K562 (cell line): ENCODE measurements around the gene FAAH. TPM values are rescaled to one million over a fixed set of nuclear protein-coding genes. Genes with fewer than 3 reads are reported as not detected.
A peak's percentile ranks its signal among the peaks of the same experiment; 100 is the strongest.

Experiments
- CREB3 ChIP-seq: fragments of 450-650 bp; conservative IDR thresholded peaks from 2 replicates; pipeline ENCODE4 v1.6.1; 2016; ENCODE audit warnings: missing genetic modification characterization, low read depth, mild to moderate bottlenecking, missing compliant biosample characterization, moderate library complexity
- E2F6 ChIP-seq, 2 experiments: IDR thresholded peaks; 2 replicates each; pipeline ENCODE4 v1.6.1; 2011; ENCODE audit warnings: borderline replicate concordance in 1 of 2, control low read depth in 1 of 2, low read depth in 1 of 2, low read length in 1 of 2, mild to moderate bottlenecking in 1 of 2, mixed read lengths in 1 of 2, moderate library complexity in 1 of 2; ENCODE audit not compliant: insufficient read depth in 1 of 2, insufficient read length in 1 of 2, poor library complexity in 1 of 2, severe bottlenecking in 1 of 2; ENCODE audit errors: extremely low read depth in 1 of 2
- MCM5 ChIP-seq: fragments of 450-650 bp; IDR thresholded peaks from 2 replicates; pipeline ENCODE4 v1.6.1; 2016; ENCODE audit warnings: low read depth
- NELFE ChIP-seq: IDR thresholded peaks from 2 replicates; pipeline ENCODE4 v1.6.1; 2011; ENCODE audit warnings: mild to moderate bottlenecking; ENCODE audit not compliant: insufficient read depth, insufficient read length
- NEUROD1 ChIP-seq: fragments of 150-350 bp; IDR thresholded peaks from 2 replicates; pipeline ENCODE4 v1.6.1; 2014; ENCODE audit warnings: borderline replicate concordance, low read length, low read depth; ENCODE audit not compliant: partially characterized antibody
- PPARD ChIP-seq: fragments of 250-450 bp; sonication (Bioruptor Pico); IDR thresholded peaks from 2 replicates; pipeline ENCODE4 v1.8.0; 2022; ENCODE audit warnings: inconsistent platforms, mild to moderate bottlenecking, moderate library complexity
- PTTG1 ChIP-seq: fragments of 450-650 bp; IDR thresholded peaks from 2 replicates; pipeline ENCODE4 v1.6.1; 2016; ENCODE audit warnings: low read depth, mild to moderate bottlenecking, missing genetic modification characterization, missing compliant biosample characterization
- ZBTB8A ChIP-seq: fragments of 450-650 bp; IDR thresholded peaks from 2 replicates; pipeline ENCODE4 v1.6.1; 2018; ENCODE audit warnings: mild to moderate bottlenecking, moderate library complexity; ENCODE audit not compliant: partially characterized antibody
- ZC3H8 ChIP-seq: fragments of 450-650 bp; IDR thresholded peaks from 2 replicates; pipeline ENCODE4 v1.6.1; 2017
- ZNF175 ChIP-seq: fragments of 200-800 bp; sonication (Bioruptor generic); IDR thresholded peaks from 2 replicates; pipeline ENCODE4 v1.6.1; 2016; ENCODE audit warnings: low read depth, mild to moderate bottlenecking, missing genetic modification characterization, missing compliant biosample characterization
- polyA plus RNA-seq, 8 experiments: library from polyadenylated mRNA; depleted of rRNA in 4 of 8; stranded (reverse) in 5 of 8; unstranded in 3 of 8; fragments of >200 nt; fragmentation: Nextera tagmentation in 2 of 8; fragmentation: Illumina TruSeq in 1 of 8; extraction: Ambion mirVana in 2 of 8; extraction: Trizol in 1 of 8; gene quantifications; 2 replicates each; pipeline versions ENCODE4 v1.2.1 to v1.2.3, GENCODE V29; 2011 to 2014; ENCODE audit warnings: inconsistent platforms in 1 of 8, missing spikeins in 1 of 8
- total RNA-seq, 7 experiments: library from RNA; depleted of rRNA in 6 of 7; stranded (reverse); fragments of >200 nt in 6 of 7; fragmentation: Illumina TruSeq in 2 of 7; extraction: Trizol in 2 of 7; gene quantifications; 2 replicates each; pipeline versions ENCODE4 v1.2.1 to v1.2.3, GENCODE V29; 2011 to 2021; ENCODE audit warnings: low replicate concordance in 1 of 7
- TF ChIP-seq, protein P1 (sequence below): fragments of 450-650 bp; IDR thresholded peaks from 2 replicates; pipeline ENCODE4 v1.6.1; 2018; ENCODE audit not compliant: partially characterized antibody
- TF ChIP-seq, protein P2 (sequence below): fragments of 450-650 bp; IDR thresholded peaks from 2 replicates; pipeline ENCODE4 v1.6.1; 2017; ENCODE audit warnings: antibody characterized with exemption, mild to moderate bottlenecking
- TF ChIP-seq, protein P3 (sequence below): sonication (generic); formaldehyde crosslinking; IDR thresholded peaks from 2 replicates; pipeline ENCODE4 v1.8.0; 2022; ENCODE audit warnings: mild to moderate bottlenecking, missing genetic modification reagents, borderline replicate concordance

Gene FAAH
- total and polyA plus RNA-seq, 9 of the 15 experiments (the other 6 are each of a cell fraction or from before 2014, with no cell fraction given): 0.06 to 1.1 (median 0.32) TPM

GRCh38 chr1:46442317-46443161, 48.4 kb downstream of the FAAH start (continued):
- TF ChIP-seq PPARD (CRISPR knock-in tag) (no peak), NEUROD1 (peak; percentile 4), CREB3 (tag) (peak; percentile 81; the same call in 1 of the 2 replicates), ZC3H8 (peak; percentile 95), ZNF175 (0 out of 2 replicates have a peak, but pooled peaks have one; percentile 47), MCM5 (no peak), PTTG1 (tag) (no peak), E2F6 (IDR thresholded peaks at IDR 0.05; ENCODE audit: borderline replicate concordance in 1 of 2, extremely low read depth in 1 of 2, insufficient read depth in 1 of 2, insufficient read length in 1 of 2, low read depth in 1 of 2, low read length in 1 of 2, poor library complexity in 1 of 2, severe bottlenecking in 1 of 2) (peak; percentile 46 to 52), NELFE (no peak), ZBTB8A (no peak)
- TF ChIP-seq, protein P1, sequence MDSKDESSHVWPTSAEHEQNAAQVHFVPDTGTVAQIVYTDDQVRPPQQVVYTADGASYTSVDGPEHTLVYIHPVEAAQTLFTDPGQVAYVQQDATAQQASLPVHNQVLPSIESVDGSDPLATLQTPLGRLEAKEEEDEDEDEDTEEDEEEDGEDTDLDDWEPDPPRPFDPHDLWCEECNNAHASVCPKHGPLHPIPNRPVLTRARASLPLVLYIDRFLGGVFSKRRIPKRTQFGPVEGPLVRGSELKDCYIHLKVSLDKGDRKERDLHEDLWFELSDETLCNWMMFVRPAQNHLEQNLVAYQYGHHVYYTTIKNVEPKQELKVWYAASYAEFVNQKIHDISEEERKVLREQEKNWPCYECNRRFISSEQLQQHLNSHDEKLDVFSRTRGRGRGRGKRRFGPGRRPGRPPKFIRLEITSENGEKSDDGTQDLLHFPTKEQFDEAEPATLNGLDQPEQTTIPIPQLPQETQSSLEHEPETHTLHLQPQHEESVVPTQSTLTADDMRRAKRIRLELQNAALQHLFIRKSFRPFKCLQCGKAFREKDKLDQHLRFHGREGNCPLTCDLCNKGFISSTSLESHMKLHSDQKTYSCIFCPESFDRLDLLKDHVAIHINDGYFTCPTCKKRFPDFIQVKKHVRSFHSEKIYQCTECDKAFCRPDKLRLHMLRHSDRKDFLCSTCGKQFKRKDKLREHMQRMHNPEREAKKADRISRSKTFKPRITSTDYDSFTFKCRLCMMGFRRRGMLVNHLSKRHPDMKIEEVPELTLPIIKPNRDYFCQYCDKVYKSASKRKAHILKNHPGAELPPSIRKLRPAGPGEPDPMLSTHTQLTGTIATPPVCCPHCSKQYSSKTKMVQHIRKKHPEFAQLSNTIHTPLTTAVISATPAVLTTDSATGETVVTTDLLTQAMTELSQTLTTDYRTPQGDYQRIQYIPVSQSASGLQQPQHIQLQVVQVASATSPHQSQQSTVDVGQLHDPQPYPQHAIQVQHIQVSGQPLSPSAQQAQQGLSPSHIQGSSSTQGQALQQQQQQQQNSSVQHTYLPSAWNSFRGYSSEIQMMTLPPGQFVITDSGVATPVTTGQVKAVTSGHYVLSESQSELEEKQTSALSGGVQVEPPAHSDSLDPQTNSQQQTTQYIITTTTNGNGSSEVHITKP: peak; percentile 90
- TF ChIP-seq, protein P2, sequence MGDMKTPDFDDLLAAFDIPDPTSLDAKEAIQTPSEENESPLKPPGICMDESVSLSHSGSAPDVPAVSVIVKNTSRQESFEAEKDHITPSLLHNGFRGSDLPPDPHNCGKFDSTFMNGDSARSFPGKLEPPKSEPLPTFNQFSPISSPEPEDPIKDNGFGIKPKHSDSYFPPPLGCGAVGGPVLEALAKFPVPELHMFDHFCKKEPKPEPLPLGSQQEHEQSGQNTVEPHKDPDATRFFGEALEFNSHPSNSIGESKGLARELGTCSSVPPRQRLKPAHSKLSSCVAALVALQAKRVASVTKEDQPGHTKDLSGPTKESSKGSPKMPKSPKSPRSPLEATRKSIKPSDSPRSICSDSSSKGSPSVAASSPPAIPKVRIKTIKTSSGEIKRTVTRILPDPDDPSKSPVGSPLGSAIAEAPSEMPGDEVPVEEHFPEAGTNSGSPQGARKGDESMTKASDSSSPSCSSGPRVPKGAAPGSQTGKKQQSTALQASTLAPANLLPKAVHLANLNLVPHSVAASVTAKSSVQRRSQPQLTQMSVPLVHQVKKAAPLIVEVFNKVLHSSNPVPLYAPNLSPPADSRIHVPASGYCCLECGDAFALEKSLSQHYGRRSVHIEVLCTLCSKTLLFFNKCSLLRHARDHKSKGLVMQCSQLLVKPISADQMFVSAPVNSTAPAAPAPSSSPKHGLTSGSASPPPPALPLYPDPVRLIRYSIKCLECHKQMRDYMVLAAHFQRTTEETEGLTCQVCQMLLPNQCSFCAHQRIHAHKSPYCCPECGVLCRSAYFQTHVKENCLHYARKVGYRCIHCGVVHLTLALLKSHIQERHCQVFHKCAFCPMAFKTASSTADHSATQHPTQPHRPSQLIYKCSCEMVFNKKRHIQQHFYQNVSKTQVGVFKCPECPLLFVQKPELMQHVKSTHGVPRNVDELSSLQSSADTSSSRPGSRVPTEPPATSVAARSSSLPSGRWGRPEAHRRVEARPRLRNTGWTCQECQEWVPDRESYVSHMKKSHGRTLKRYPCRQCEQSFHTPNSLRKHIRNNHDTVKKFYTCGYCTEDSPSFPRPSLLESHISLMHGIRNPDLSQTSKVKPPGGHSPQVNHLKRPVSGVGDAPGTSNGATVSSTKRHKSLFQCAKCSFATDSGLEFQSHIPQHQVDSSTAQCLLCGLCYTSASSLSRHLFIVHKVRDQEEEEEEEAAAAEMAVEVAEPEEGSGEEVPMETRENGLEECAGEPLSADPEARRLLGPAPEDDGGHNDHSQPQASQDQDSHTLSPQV: peak; percentile 93
- TF ChIP-seq, protein P3, sequence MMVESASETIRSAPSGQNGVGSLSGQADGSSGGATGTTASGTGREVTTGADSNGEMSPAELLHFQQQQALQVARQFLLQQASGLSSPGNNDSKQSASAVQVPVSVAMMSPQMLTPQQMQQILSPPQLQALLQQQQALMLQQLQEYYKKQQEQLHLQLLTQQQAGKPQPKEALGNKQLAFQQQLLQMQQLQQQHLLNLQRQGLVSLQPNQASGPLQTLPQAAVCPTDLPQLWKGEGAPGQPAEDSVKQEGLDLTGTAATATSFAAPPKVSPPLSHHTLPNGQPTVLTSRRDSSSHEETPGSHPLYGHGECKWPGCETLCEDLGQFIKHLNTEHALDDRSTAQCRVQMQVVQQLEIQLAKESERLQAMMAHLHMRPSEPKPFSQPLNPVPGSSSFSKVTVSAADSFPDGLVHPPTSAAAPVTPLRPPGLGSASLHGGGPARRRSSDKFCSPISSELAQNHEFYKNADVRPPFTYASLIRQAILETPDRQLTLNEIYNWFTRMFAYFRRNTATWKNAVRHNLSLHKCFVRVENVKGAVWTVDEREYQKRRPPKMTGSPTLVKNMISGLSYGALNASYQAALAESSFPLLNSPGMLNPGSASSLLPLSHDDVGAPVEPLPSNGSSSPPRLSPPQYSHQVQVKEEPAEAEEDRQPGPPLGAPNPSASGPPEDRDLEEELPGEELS (CRISPR knock-in tag): peak; percentile 75
